Fibroblast of skin of right biceps (primary cell): ENCODE results near the gene HOXB3.
A peak's percentile ranks its signal among the peaks of the same experiment; 100 is the strongest.

Experiments used
- DNase-seq: peaks from one replicate; pipeline ENCODE4 v3.0.0-alpha.2; 2013

HOXB3 gene

DNA sequence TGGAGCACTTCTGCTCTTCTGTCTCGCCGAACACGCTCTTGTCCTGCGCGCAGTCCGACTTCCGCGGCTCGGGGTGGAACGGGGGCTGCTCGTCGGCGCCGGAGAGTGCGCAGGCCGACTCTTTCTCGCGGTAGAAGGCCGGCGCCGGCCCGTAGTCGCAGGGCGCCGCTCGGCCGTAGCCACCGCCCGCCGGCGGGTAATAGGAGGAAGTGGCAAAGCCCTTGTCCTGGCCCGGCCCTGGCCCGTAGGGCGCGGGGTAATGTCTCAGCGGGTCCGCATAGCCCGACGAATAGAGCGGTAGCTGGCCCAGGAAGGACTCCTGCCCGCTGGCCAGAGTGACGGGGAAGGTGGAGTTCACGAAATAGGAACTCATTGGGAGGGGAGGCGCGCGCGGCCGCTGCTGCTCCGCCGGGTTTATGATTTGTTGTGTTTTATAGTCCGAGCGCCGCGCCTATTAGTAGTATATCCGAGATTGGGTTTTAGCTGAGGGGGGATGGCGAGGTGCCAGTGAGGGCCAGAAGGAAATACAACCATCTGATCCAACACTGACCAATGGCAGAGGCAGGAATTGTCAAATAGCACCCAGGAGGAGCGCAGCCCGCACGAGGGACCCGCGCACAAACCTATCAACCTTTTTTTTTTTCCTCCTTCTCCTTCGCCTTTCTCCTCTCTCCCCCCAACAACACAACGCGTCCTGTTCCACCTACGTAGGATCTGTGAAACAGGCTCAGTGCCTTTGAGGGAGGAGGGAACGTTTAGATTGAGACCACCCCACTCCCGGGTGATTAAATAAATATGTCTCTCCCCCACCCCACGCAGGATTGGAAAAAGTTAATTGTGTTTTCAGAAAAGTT is 8.0 kb upstream of the HOXB3 start:
- peak; percentile 81 for DNase-seq

DNA sequence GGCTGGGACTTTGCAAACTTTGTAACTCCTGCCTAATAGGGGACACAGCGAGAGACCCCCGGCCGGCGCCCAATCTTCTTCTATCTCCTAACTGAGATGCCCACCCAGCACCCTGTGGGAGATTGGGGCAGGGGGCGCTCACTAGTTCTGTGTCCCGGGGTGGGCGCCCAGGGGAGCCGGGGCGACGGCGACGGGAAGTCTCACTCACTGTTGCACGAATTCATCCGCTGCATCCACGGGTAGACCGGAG is 7.4 kb upstream of the HOXB3 start:
- DNase-seq: no peak

GRCh38 chr17:48596735-48597527 is 6.9 kb upstream of the HOXB3 start:
- DNase-seq: peak; percentile 93

DNA sequence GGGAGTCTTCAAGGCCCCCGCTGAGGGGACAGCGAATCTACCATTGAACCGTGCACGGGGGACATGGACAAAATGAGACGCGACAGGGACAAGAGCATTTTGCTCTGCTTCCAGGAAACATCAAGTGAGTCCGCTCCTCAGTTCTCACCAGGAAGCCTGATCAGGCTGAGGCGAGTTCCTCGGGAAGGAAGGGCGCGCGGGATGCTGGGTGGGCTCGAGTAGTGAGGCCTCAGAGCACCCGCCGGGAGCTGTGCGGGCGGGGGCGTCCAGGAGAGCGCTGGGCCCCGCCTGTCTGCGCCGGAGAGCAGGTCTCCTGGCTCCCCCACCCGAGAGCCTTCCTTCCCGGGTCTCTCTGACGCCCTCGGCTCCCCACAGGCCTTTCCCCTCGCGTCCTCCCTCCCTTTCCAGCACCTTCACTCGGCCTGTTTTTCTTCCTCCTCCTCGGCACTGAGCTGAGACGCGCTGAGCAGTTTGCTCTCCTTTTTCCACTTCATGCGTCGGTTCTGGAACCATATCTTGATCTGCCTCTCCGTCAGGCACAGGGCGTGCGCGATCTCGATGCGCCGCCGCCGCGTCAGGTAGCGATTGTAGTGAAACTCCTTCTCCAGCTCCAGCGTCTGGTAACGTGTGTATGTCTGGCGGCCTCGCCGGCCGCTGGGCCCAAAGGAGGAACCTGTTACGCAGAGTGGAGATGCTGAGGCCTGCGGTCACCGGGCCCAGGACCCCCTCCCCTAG is 6.1 kb upstream of the HOXB3 start:
- peak; percentile 55 for DNase-seq

DNA sequence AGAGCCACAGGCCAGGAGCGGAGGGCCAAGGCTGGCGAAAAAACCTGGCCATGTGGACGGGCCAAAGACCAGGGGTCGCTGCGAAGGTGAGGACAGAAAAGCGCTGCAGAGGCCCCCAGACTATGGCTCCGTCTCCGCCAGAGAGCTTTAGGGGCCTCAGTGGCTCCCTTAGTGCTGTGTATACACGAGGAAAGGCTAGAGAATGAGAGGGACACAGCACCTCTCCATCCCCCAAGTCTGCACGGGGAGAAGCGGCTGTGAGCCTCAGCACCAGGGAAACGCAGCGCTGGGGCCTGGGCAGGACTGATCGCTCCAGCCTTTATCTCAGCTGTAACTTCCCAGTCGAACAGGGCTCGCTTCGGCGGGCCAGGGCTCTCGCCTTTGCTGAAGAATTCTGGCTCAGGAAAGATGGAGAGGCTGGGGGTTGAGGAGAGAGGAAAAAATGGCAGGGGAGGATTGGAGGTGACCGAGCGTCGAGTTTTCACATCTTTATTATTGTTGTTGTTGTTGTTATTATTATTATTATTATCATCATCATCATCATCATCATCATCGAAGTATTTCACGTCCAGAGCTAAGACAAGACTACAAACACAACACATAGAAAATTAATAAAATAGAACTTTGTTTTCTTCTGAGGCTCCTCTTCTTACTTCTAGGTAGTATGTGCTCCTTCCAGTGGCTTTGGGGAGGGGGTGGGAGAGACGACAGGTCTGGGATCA is 5.4 kb upstream of the HOXB3 start:
- no peak for DNase-seq

GRCh38 chr17:48594538-48595277 is 4.7 kb upstream of the HOXB3 start:
- DNase-seq: peak; percentile 66

DNA sequence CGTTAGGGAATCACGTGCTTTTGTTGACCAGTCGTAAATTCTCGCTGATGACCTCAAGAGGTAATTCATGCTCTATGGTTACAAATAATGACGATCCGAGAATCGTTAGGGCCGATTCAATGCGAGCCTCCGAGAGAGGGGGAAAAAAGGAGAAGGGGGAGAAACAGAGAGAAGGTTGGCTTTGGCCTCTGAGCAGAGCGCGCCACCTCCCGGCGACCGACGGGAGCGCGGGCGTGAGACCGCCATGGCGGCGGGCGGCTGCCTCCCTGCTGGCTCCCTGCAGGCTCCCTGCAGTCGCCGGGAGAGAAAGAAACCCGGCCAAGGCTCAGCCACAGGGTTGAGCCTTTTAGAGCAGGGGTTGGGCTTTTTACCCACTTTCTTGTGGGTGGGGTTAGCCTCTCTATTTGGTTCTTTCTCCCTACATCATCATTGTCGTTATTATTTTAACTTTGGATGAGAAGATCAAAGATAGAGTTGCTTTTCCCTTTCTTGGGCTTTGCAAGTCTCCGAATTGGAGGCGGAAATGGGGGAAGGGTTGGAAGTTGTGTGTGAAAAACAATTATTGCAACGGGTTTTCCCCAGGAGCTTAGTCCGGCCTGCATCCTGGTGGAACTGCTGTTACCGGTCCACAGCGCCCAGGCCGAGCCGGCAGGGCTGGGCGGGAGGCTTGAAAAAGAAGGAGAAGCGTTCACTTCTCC is 3.9 kb upstream of the HOXB3 start:
- DNase-seq: peak; percentile 98

DNA sequence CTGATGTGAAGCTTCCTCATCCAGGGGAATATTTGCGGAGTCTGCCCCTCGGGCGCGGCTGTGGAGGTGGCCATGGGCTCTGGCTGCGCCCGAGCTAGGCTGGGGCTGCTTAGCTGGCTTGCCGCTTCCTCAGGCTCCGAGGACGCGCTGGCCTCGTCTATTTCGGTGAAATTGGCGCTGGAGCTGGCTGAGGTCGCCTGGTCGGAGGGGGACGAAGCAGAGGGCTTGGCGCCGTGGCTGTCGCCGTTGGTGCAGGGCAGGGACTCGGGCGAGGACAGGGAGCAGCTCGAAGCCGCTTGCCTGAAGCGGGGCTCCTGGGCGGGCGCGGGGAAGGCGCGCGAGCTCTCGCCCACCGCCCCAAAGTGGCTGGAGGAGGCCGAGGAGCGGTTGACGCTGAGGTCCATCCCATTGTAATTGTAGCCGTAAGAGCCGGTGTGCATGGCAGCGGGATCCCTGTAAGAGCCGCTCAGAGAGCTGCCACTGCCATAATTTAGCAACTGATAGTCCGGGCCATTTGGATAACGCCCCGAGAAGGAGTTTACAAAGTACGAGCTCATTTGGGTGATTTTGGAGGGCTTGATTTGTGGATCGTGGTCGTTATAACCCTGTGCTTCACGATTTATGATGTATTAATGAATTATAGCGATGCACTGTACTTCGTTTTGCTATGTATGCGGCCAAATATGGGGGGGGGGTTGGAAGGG is 3.2 kb upstream of the HOXB3 start, which contains the start of gene HOXB5:
HOXB5 (minus strand) TSS at position 654 of the 704 bp plus-strand sequence; CDS start at position 557, 97 bp downstream.
- no peak for DNase-seq

GRCh38 chr17:48592577-48592976 is 2.5 kb upstream of the HOXB3 start:
- no peak for DNase-seq

GRCh38 chr17:48592057-48592514 is 2.0 kb upstream of the HOXB3 start:
- DNase-seq: peak; percentile 47

DNA sequence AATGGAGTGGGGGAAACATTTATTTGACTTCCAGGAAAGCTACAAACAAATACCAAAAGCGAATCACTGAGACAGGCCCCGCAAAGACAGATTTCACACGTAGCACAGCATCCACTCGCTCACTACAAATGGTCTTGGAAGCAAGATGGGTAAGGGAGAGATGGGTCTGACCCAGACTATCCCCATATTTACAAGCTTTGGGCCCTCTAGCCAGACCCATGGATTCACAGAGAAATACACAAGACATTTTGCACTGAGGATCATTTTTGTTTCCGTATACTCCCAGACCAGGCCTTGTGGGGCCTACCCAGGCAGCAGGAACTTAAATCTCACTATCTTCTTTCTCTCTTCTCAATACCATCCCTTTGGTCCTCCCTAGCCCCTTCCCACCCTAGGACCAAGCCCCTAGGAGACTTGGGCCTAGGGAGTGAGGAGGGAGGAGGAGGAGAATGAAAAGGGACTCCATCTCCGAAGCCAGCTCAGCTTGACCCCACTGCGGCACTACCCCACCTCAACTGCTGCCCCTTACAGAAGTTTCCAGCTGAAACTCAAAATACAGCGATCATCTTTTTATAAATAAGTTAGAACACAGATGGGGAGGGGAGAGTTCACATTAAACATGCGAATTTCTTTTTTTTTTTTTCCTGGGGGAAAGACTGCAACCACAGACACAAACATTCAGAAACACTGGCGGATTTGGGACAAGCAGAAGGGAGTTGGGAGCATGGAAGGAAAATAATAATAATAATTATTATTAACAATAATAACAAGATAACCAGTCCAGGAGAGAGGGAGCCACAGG is 1.4 kb upstream of the HOXB3 start:
- DNase-seq: no peak

GRCh38 chr17:48590607-48591161 is 643 bp upstream of the HOXB3 start:
- no peak for DNase-seq

- no peak for DNase-seq
Measured at GRCh38 chr17:48589060-48589830, 796 bp downstream of the HOXB3 start.

DNA sequence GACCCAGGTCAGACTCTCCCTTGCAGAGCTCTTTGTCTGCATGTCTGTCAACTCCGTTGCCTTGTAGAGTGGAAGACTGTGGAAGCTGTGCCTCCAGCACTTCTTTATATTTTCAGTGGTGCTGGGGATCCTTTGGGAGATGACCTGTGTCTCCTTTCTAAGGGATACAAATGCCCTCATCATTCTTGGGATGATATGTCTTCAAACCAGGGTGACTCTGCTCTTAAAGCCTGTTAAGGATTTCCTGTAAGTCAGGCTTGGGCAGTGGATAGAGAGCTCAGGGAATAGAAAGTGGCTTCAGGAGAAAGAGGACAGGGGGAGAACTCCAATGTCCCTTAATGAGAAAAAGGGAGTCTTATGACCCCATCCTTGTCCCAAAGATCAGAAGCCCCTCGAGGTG is 1.5 kb downstream of the HOXB3 start:
- peak; percentile 57 for DNase-seq

DNA sequence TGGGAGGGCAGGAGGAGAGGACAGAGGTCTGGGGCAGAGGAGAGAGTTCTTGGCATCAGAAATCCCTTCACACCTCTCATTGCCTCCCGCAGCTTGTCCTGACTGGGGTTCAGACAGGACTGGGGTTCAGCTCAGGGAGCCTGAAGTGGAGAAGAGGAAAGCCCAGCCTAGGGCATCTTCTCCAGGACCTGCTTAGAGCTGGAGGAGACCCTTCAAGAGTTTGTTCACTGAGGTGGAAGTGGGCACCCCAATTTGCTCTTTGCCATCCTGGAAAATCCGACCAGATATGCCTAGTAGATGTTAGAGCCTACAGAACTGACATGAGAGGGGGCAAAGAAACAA is 2.0 kb downstream of the HOXB3 start:
- no peak for DNase-seq

DNA sequence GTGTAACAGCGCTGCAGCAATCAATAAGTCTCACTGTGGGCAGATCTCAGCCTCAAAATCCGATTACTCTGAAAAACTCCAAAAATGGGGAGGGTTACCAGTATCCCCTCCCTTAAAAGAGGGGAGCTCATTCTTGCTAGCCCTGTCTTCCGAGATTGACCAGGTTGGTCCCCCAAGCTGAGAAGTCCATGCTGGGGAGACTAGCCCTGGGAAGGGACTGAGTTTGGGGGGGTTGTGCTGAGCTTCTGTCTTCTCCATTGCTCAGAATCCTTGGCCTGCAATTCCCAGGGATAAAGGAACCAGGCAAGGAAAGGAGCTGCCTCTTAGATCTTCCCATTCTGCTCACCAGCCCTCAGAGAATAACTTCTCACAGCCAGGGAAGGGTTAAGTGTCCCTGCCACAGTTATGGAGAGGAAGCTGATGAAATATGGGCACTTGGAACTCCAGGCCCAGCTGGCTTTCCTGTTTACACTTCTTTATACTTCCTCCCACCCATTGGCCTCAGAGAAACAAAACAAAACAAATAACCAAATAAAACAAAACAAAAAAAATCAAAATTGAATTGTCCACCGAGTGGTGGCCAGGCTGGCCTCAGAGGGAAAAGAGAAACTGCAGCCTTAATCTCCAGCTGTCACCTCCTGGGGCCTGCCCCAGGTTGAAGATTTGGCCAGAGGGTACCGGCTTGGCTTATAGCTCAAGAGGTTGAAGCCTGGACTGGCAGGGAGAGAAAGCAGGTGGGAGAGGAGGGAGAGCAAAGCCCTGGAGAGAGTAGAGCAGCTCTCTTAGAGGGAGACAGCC is 2.6 kb downstream of the HOXB3 start:
- peak; percentile 77 for DNase-seq

- peak; percentile 60 for DNase-seq
Measured at GRCh38 chr17:48586355-48587258, 3.4 kb downstream of the HOXB3 start.
